HL-60 (cell line): Measurements from ENCODE around the gene RAB11FIP3.

ENCODE experiments used
- POLR2AphosphoS5 ChIP-seq: IDR thresholded peaks from 2 replicates; pipeline ENCODE4 v1.6.1; 2012; ENCODE audit warnings: low read depth
- TF ChIP-seq, protein P1 (sequence below): IDR thresholded peaks from one replicate; pipeline ENCODE4 v1.5.1; 2011; ENCODE audit warnings: low read length, control low read depth, inconsistent platforms; ENCODE audit not compliant: insufficient read depth

DNA sequence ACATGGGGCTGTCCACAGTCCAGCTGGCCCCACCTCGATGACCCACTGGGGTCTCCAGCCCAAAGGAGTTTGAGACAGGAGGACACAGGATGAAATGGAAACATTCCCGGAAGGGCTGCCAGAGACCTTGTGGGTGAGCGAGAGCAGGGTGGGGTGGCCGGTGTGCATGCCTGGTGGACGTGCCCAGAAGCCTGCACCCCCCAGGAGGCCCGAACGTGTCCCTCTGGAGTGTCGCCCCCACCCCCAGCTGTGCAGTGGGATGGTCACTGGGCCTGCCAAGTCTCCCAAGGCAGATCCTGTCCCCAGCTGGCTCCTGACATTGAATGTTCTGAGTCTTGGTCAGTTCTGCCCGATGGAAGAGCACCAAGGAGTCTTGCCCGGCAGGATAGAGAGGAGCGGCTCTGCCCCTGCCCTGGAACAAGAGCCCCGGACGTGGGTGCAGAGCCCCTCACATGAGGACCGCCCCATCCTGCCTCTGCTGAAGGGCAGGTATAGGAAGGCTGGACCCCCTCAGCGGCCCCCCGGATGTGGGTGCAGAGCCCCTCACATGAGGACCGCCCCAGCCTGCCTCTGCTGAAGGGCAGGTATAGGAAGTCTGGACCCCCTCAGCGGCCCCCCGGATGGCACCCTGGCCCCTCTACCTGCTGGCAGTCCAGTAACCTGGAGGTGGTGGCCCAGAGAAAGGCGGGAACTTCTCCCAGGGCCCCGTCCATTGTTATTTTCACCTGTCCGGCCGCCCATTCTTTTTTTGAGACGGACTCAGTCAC lies 99.0 kb downstream of the RAB11FIP3 start:
- TF ChIP-seq, protein P1, sequence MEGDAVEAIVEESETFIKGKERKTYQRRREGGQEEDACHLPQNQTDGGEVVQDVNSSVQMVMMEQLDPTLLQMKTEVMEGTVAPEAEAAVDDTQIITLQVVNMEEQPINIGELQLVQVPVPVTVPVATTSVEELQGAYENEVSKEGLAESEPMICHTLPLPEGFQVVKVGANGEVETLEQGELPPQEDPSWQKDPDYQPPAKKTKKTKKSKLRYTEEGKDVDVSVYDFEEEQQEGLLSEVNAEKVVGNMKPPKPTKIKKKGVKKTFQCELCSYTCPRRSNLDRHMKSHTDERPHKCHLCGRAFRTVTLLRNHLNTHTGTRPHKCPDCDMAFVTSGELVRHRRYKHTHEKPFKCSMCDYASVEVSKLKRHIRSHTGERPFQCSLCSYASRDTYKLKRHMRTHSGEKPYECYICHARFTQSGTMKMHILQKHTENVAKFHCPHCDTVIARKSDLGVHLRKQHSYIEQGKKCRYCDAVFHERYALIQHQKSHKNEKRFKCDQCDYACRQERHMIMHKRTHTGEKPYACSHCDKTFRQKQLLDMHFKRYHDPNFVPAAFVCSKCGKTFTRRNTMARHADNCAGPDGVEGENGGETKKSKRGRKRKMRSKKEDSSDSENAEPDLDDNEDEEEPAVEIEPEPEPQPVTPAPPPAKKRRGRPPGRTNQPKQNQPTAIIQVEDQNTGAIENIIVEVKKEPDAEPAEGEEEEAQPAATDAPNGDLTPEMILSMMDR, result no peak
- TF ChIP-seq POLR2AphosphoS5, result 0 out of 2 replicates have a peak, but pooled peaks have one; percentile 4
